ENCODE measurements around the gene FNTB. TPM values are rescaled to one million over a fixed set of nuclear protein-coding genes. Genes with fewer than 3 reads are reported as not detected.

FNTB gene
- total and polyA plus RNA-seq, 9 of the 15 experiments (the other 6 are each of a cell fraction or from before 2014, with no cell fraction given): 6.9 to 23.2 (median 12.2) TPM

DNA sequence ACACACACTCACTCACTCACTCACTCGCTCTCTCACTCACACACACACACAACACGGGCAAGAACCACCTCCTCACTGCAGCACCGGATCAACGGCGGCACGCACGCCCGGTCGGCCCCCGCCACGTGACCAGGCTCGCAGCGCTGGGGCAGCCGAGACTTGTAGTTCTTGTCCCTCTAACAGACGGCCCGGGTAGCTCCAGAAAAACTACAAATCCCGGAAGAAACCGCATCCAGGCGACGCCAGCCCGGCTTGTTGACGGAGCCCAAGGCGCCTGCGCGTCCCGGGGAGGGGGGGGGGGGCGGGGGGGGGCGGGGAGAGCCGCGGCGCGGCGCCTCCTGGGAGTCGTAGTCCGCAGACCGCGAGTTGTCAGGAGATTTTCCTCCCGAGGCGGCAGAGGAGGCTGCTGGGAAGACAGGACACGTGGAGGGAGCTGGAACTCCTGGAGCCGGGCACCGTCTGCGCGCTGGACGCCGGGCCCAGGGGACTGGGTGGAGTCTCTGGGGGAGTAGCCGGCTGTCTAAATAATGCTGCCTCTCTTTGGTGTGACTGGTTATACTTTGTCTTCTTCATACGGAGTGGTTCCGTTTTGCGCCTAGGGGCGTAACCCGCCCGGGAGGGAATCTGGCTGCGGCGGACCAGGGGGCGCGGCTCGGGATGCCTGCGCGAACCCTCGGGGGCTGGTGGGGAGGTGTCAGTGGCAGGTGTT, 115.9 kb downstream of the FNTB start, which contains the start of gene MAX (continued):
- TF ChIP-seq, protein P1, sequence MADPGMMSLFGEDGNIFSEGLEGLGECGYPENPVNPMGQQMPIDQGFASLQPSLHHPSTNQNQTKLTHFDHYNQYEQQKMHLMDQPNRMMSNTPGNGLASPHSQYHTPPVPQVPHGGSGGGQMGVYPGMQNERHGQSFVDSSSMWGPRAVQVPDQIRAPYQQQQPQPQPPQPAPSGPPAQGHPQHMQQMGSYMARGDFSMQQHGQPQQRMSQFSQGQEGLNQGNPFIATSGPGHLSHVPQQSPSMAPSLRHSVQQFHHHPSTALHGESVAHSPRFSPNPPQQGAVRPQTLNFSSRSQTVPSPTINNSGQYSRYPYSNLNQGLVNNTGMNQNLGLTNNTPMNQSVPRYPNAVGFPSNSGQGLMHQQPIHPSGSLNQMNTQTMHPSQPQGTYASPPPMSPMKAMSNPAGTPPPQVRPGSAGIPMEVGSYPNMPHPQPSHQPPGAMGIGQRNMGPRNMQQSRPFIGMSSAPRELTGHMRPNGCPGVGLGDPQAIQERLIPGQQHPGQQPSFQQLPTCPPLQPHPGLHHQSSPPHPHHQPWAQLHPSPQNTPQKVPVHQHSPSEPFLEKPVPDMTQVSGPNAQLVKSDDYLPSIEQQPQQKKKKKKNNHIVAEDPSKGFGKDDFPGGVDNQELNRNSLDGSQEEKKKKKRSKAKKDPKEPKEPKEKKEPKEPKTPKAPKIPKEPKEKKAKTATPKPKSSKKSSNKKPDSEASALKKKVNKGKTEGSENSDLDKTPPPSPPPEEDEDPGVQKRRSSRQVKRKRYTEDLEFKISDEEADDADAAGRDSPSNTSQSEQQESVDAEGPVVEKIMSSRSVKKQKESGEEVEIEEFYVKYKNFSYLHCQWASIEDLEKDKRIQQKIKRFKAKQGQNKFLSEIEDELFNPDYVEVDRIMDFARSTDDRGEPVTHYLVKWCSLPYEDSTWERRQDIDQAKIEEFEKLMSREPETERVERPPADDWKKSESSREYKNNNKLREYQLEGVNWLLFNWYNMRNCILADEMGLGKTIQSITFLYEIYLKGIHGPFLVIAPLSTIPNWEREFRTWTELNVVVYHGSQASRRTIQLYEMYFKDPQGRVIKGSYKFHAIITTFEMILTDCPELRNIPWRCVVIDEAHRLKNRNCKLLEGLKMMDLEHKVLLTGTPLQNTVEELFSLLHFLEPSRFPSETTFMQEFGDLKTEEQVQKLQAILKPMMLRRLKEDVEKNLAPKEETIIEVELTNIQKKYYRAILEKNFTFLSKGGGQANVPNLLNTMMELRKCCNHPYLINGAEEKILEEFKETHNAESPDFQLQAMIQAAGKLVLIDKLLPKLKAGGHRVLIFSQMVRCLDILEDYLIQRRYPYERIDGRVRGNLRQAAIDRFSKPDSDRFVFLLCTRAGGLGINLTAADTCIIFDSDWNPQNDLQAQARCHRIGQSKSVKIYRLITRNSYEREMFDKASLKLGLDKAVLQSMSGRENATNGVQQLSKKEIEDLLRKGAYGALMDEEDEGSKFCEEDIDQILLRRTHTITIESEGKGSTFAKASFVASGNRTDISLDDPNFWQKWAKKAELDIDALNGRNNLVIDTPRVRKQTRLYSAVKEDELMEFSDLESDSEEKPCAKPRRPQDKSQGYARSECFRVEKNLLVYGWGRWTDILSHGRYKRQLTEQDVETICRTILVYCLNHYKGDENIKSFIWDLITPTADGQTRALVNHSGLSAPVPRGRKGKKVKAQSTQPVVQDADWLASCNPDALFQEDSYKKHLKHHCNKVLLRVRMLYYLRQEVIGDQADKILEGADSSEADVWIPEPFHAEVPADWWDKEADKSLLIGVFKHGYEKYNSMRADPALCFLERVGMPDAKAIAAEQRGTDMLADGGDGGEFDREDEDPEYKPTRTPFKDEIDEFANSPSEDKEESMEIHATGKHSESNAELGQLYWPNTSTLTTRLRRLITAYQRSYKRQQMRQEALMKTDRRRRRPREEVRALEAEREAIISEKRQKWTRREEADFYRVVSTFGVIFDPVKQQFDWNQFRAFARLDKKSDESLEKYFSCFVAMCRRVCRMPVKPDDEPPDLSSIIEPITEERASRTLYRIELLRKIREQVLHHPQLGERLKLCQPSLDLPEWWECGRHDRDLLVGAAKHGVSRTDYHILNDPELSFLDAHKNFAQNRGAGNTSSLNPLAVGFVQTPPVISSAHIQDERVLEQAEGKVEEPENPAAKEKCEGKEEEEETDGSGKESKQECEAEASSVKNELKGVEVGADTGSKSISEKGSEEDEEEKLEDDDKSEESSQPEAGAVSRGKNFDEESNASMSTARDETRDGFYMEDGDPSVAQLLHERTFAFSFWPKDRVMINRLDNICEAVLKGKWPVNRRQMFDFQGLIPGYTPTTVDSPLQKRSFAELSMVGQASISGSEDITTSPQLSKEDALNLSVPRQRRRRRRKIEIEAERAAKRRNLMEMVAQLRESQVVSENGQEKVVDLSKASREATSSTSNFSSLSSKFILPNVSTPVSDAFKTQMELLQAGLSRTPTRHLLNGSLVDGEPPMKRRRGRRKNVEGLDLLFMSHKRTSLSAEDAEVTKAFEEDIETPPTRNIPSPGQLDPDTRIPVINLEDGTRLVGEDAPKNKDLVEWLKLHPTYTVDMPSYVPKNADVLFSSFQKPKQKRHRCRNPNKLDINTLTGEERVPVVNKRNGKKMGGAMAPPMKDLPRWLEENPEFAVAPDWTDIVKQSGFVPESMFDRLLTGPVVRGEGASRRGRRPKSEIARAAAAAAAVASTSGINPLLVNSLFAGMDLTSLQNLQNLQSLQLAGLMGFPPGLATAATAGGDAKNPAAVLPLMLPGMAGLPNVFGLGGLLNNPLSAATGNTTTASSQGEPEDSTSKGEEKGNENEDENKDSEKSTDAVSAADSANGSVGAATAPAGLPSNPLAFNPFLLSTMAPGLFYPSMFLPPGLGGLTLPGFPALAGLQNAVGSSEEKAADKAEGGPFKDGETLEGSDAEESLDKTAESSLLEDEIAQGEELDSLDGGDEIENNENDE (IDR thresholded peaks at IDR 0.05; ENCODE audit: low read depth, low read length): no peak
- TF ChIP-seq ZBTB7A (IDR thresholded peaks at IDR 0.05; ENCODE audit: borderline replicate concordance, control insufficient read depth, low read depth, low read length): peak; percentile 58; the same call in 1 of the 2 replicates
- TF ChIP-seq HMGXB4 (CRISPR knock-in tag; IDR thresholded peaks at IDR 0.05): 0 out of 2 replicates have a peak, but pooled peaks have one; percentile 41
- TF ChIP-seq FOXJ2 (tag; IDR thresholded peaks at IDR 0.05): 0 out of 2 replicates have a peak, but pooled peaks have one; percentile 83
- TF ChIP-seq, protein P2, sequence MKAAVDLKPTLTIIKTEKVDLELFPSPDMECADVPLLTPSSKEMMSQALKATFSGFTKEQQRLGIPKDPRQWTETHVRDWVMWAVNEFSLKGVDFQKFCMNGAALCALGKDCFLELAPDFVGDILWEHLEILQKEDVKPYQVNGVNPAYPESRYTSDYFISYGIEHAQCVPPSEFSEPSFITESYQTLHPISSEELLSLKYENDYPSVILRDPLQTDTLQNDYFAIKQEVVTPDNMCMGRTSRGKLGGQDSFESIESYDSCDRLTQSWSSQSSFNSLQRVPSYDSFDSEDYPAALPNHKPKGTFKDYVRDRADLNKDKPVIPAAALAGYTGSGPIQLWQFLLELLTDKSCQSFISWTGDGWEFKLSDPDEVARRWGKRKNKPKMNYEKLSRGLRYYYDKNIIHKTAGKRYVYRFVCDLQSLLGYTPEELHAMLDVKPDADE (conservative IDR thresholded peaks at IDR 0.05; ENCODE audit: control insufficient read depth, low read depth, low read length): peak; percentile 96
- no peak for TF ChIP-seq ATF2 (CRISPR knock-in tag; IDR thresholded peaks at IDR 0.05)
- no peak for TF ChIP-seq KLF6 (CRISPR knock-in tag; IDR thresholded peaks at IDR 0.05; ENCODE audit: borderline replicate concordance)

Data from K562 (cell line).